OCI-LY3 (cell line): Measurements from ENCODE around the gene NYNRIN.

ENCODE experiments used
- EZH2phosphoT487 ChIP-seq: fragments of 200-600 bp; shearing (Covaris generic); IDR thresholded peaks from 2 replicates; pipeline ENCODE4 v1.6.1; 2018; ENCODE audit warnings: antibody characterized with exemption, mixed run types, low read depth
- TF ChIP-seq, protein P1 (sequence below): fragments of 200-600, 300-600 bp; sonication (generic); IDR thresholded peaks from 2 replicates; pipeline ENCODE4 v1.5.1; 2014; ENCODE audit warnings: antibody characterized with exemption, low read length, low read depth

GRCh38 chr14:24365600-24366412, 33.0 kb upstream of the NYNRIN start:
- TF ChIP-seq, protein P1, sequence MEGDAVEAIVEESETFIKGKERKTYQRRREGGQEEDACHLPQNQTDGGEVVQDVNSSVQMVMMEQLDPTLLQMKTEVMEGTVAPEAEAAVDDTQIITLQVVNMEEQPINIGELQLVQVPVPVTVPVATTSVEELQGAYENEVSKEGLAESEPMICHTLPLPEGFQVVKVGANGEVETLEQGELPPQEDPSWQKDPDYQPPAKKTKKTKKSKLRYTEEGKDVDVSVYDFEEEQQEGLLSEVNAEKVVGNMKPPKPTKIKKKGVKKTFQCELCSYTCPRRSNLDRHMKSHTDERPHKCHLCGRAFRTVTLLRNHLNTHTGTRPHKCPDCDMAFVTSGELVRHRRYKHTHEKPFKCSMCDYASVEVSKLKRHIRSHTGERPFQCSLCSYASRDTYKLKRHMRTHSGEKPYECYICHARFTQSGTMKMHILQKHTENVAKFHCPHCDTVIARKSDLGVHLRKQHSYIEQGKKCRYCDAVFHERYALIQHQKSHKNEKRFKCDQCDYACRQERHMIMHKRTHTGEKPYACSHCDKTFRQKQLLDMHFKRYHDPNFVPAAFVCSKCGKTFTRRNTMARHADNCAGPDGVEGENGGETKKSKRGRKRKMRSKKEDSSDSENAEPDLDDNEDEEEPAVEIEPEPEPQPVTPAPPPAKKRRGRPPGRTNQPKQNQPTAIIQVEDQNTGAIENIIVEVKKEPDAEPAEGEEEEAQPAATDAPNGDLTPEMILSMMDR, result peak; percentile 90
- no peak for TF ChIP-seq EZH2phosphoT487
